Peyer's patch (tissue), 4 donors: ENCODE data around the gene DHPS.

Source experiments
- CTCF ChIP-seq, 6 experiments: fragments of 450-650 bp in 4 of 6; fragments of 200-600 bp in 2 of 6; sonication (generic) in 1 of 6; IDR thresholded peaks; one replicate each; pipeline ENCODE4 v1.5.1; 2017 to 2019; ENCODE audit warnings: antibody characterized with exemption in 6 of 6, mild to moderate bottlenecking in 3 of 6, moderate library complexity in 1 of 6
- POLR2A ChIP-seq, 2 donors: fragments of 450-650 bp; IDR thresholded peaks; one replicate each; pipeline ENCODE4 v1.5.1; 2017; ENCODE audit warnings: antibody characterized with exemption in 2 of 2, mild to moderate bottlenecking in 2 of 2, moderate library complexity in 2 of 2

- TF ChIP-seq CTCF (IDR thresholded peaks at IDR 0.05), result peak in 1 of 6 experiments; percentile 2
- TF ChIP-seq POLR2A (IDR thresholded peaks at IDR 0.05), result peak; percentile 43 to 52
These were observed 15.0 kb upstream of the DHPS start, which contains the start of gene FBXW9 for GRCh38 chr19:12696366-12697335.
